Measurements from ENCODE around the gene BBS9. TPM values are rescaled to one million over a fixed set of nuclear protein-coding genes. Genes with fewer than 3 reads are reported as not detected.

Gene BBS9
- polyA plus RNA-seq, 4 donors: 2.0 to 8.8 (median 3.0) TPM

- FAIRE-seq: no peak
- DNase-seq: no peak
- peaks cover 0 to 3% (median 0%) of the 10 kb centered on the region in 3 donors for H3K4me1 ChIP-seq (ENCODE audit: control insufficient read depth in 3 of 3, insufficient read depth in 2 of 3, low read depth in 1 of 3, low read length in 2 of 3)
- WGBS, 3 donors: 72 to 87% (median 83%) methylated on average over 9 of the region's 9 CpGs
- H3K27me3 ChIP-seq (ENCODE audit: control insufficient read depth in 3 of 3, insufficient read depth in 3 of 3, low read length in 3 of 3): no peaks in the 10 kb centered on the region
- no peak overlapping the region for H3K27ac ChIP-seq (ENCODE audit: low read depth in 1 of 3, low read length in 2 of 3)
- H3K4me3 ChIP-seq (ENCODE audit: low read depth in 1 of 3, low read length in 3 of 3): no peak overlapping the region
- no peaks in the 10 kb centered on the region for H3K9me3 ChIP-seq (ENCODE audit: control insufficient read depth in 2 of 2, insufficient read depth in 1 of 2, low read depth in 1 of 2, low read length in 1 of 2)
- no peaks in the 10 kb centered on the region for H3K36me3 ChIP-seq (ENCODE audit: control insufficient read depth in 3 of 3, insufficient read depth in 2 of 3, low read depth in 1 of 3, low read length in 3 of 3)
Measured at GRCh38 chr7:33500703-33501701, 371.6 kb downstream of the BBS9 start.

- Histone ChIP-seq H3K36me3 (ENCODE audit: control insufficient read depth in 3 of 3, insufficient read depth in 2 of 3, low read depth in 1 of 3, low read length in 3 of 3) (no peaks in the 10 kb centered on the region), H3K4me3 (ENCODE audit: low read depth in 1 of 3, low read length in 3 of 3) (no peak overlapping the region), H3K27me3 (ENCODE audit: control insufficient read depth in 3 of 3, insufficient read depth in 3 of 3, low read length in 3 of 3) (no peaks in the 10 kb centered on the region), H3K27ac (ENCODE audit: low read depth in 1 of 3, low read length in 2 of 3) (no peak overlapping the region), H3K4me1 (ENCODE audit: control insufficient read depth in 3 of 3, insufficient read depth in 2 of 3, low read depth in 1 of 3, low read length in 2 of 3) (peaks cover 0 to 3% (median 0%) of the 10 kb centered on the region in 3 donors), H3K9me3 (ENCODE audit: control insufficient read depth in 2 of 2, insufficient read depth in 1 of 2, low read depth in 1 of 2, low read length in 1 of 2) (no peaks in the 10 kb centered on the region)
- no peak for FAIRE-seq
- 90 to 97% (median 95%) methylated on average over 9 of the region's 9 CpGs for WGBS, 3 donors
- no peak for DNase-seq
Measured at GRCh38 chr7:33503014-33503413, 373.6 kb downstream of the BBS9 start.

DNA sequence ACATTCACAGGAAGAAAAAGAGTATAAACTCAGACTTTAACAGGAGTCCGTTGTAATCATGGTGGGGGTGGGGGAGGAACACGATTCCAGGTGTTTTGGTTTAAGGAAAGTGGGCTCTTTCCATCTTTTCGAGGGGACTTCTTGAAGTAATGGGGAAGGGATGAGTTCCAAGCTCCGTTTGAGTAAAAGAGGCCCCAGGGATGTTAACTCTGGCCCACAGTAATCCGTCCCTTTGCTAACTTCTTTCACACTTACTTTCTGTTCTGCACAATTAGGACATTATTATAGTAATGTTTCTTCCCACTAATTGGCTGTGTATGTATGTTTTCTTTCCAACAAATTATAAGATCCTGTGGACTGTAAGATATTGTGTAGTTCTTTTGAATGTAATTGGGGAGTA is 374.4 kb downstream of the BBS9 start:
- DNase-seq (no peak), FAIRE-seq (no peak)
- 68 to 77% (median 72%) methylated on average over 5 of the region's 5 CpGs for WGBS, 3 donors
- Histone ChIP-seq H3K27ac (ENCODE audit: low read depth in 1 of 3, low read length in 2 of 3) (no peak overlapping the region), H3K4me3 (ENCODE audit: low read depth in 1 of 3, low read length in 3 of 3) (no peak overlapping the region), H3K4me1 (ENCODE audit: control insufficient read depth in 3 of 3, insufficient read depth in 2 of 3, low read depth in 1 of 3, low read length in 2 of 3) (peaks cover 0 to 3% (median 0%) of the 10 kb centered on the region in 3 donors), H3K27me3 (ENCODE audit: control insufficient read depth in 3 of 3, insufficient read depth in 3 of 3, low read length in 3 of 3) (no peaks in the 10 kb centered on the region), H3K36me3 (ENCODE audit: control insufficient read depth in 3 of 3, insufficient read depth in 2 of 3, low read depth in 1 of 3, low read length in 3 of 3) (no peaks in the 10 kb centered on the region), H3K9me3 (ENCODE audit: control insufficient read depth in 2 of 2, insufficient read depth in 1 of 2, low read depth in 1 of 2, low read length in 1 of 2) (no peaks in the 10 kb centered on the region)

DNA sequence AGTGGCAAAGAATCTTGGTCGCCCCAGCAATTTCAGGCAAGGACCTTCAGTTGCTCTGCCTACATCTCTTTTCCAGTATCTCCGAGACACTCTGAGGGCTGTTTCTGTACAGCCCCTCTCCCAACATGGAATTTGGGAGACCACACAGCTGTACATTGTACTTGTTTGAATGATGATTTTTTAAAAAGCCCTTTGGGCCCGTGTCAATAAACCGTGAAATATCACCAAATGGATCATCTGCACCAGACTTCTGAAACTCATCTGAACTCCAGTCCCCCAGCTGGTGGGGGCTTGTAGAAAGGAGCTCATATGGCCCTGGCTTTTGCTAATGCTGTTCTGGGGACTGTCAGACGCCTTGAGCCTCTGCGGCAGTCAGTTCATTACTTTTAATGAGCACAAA is 374.9 kb downstream of the BBS9 start:
- no peaks in the 10 kb centered on the region for H3K36me3 ChIP-seq (ENCODE audit: control insufficient read depth in 3 of 3, insufficient read depth in 2 of 3, low read depth in 1 of 3, low read length in 3 of 3)
- DNase-seq: no peak
- H3K9me3 ChIP-seq (ENCODE audit: control insufficient read depth in 2 of 2, insufficient read depth in 1 of 2, low read depth in 1 of 2, low read length in 1 of 2): no peaks in the 10 kb centered on the region
- peaks cover 0 to 3% (median 0%) of the 10 kb centered on the region in 3 donors for H3K4me1 ChIP-seq (ENCODE audit: control insufficient read depth in 3 of 3, insufficient read depth in 2 of 3, low read depth in 1 of 3, low read length in 2 of 3)
- H3K27ac ChIP-seq (ENCODE audit: low read depth in 1 of 3, low read length in 2 of 3): no peak overlapping the region
- no peak for FAIRE-seq
- H3K4me3 ChIP-seq (ENCODE audit: low read depth in 1 of 3, low read length in 3 of 3): no peak overlapping the region
- 89 to 99% (median 97%) methylated on average over 6 of the region's 6 CpGs for WGBS, 3 donors
- H3K27me3 ChIP-seq (ENCODE audit: control insufficient read depth in 3 of 3, insufficient read depth in 3 of 3, low read length in 3 of 3): no peaks in the 10 kb centered on the region

DNA sequence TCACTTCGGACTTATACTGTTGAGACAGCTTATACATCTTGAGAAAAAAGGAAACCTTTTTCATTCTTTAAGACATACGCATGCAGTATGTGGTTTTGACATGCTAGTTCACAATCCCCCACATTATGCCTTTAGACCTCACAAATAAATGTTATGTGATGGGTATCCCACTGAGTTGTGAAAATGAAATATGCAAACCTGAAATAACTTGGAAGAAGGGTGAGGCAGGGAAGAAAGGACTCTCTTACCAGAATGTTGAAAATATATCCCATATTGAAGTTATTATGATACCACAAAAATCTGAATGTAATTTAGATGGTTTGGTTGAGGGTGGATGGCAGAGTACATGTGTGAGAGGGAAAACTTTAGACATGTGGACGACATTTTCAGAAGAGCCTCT is 379.8 kb downstream of the BBS9 start:
- Histone ChIP-seq H3K36me3 (ENCODE audit: control insufficient read depth in 3 of 3, insufficient read depth in 2 of 3, low read depth in 1 of 3, low read length in 3 of 3) (no peaks in the 10 kb centered on the region), H3K27ac (ENCODE audit: low read depth in 1 of 3, low read length in 2 of 3) (no peak overlapping the region), H3K9me3 (ENCODE audit: control insufficient read depth in 2 of 2, insufficient read depth in 1 of 2, low read depth in 1 of 2, low read length in 1 of 2) (peaks cover 0 to 1% of the 10 kb centered on the region in 2 donors), H3K4me1 (ENCODE audit: control insufficient read depth in 3 of 3, insufficient read depth in 2 of 3, low read depth in 1 of 3, low read length in 2 of 3) (peaks cover 0 to 3% (median 0%) of the 10 kb centered on the region in 3 donors), H3K4me3 (ENCODE audit: low read depth in 1 of 3, low read length in 3 of 3) (no peak overlapping the region), H3K27me3 (ENCODE audit: control insufficient read depth in 3 of 3, insufficient read depth in 3 of 3, low read length in 3 of 3) (no peaks in the 10 kb centered on the region)
- no peak for DNase-seq
- no peak for FAIRE-seq
- WGBS, 3 donors: 91 to 96% (median 91%) methylated on average over 3 of the region's 3 CpGs

GRCh38 chr7:33511778-33512177 is 382.4 kb downstream of the BBS9 start:
- no peaks in the 10 kb centered on the region for H3K27me3 ChIP-seq (ENCODE audit: control insufficient read depth in 3 of 3, insufficient read depth in 3 of 3, low read length in 3 of 3)
- H3K4me3 ChIP-seq (ENCODE audit: low read depth in 1 of 3, low read length in 3 of 3): no peak overlapping the region
- H3K36me3 ChIP-seq (ENCODE audit: control insufficient read depth in 3 of 3, insufficient read depth in 2 of 3, low read depth in 1 of 3, low read length in 3 of 3): no peaks in the 10 kb centered on the region
- H3K27ac ChIP-seq (ENCODE audit: low read depth in 1 of 3, low read length in 2 of 3): no peak overlapping the region
- DNase-seq (no peak), FAIRE-seq (no peak)
- peaks cover 0 to 1% of the 10 kb centered on the region in 2 donors for H3K9me3 ChIP-seq (ENCODE audit: control insufficient read depth in 2 of 2, insufficient read depth in 1 of 2, low read depth in 1 of 2, low read length in 1 of 2)
- 40 to 52% (median 45%) methylated on average over 3 of the region's 3 CpGs for WGBS, 3 donors
- H3K4me1 ChIP-seq (ENCODE audit: control insufficient read depth in 3 of 3, insufficient read depth in 2 of 3, low read depth in 1 of 3, low read length in 2 of 3): no peaks in the 10 kb centered on the region

DNA sequence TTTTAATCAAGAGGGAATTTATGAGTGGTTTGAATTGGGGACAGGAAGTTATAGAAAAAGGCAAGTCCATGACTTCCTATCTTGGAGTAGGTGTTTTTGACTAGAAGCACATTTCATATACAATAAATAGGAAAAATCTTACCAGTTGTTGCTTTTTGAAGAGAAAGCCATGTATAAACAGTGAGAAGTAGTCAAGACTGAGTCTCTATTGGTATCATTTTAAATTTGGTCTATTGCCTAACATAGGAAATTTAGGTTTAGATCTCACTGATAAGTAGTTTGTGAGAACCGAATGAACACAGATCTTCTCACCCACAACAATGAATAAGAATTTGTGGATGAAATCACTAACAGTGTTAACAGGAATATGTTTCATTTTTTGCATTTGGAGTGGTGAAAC is 387.2 kb downstream of the BBS9 start:
- H3K27ac ChIP-seq (ENCODE audit: low read depth in 1 of 3, low read length in 2 of 3): no peak overlapping the region
- H3K4me1 ChIP-seq (ENCODE audit: control insufficient read depth in 3 of 3, insufficient read depth in 2 of 3, low read depth in 1 of 3, low read length in 2 of 3): no peaks in the 10 kb centered on the region
- H3K27me3 ChIP-seq (ENCODE audit: control insufficient read depth in 3 of 3, insufficient read depth in 3 of 3, low read length in 3 of 3): no peaks in the 10 kb centered on the region
- H3K9me3 ChIP-seq (ENCODE audit: control insufficient read depth in 2 of 2, insufficient read depth in 1 of 2, low read depth in 1 of 2, low read length in 1 of 2): peaks cover 0 to 1% of the 10 kb centered on the region in 2 donors
- H3K36me3 ChIP-seq (ENCODE audit: control insufficient read depth in 3 of 3, insufficient read depth in 2 of 3, low read depth in 1 of 3, low read length in 3 of 3): no peaks in the 10 kb centered on the region
- DNase-seq (no peak), FAIRE-seq (no peak)
- H3K4me3 ChIP-seq (ENCODE audit: low read depth in 1 of 3, low read length in 3 of 3): no peak overlapping the region
- 61 to 76% (median 74%) methylated on average over 1 of the region's 1 CpG for WGBS, 3 donors

GRCh38 chr7:33517191-33517590 is 387.8 kb downstream of the BBS9 start:
- no peak overlapping the region for H3K4me3 ChIP-seq (ENCODE audit: low read depth in 1 of 3, low read length in 3 of 3)
- H3K36me3 ChIP-seq (ENCODE audit: control insufficient read depth in 3 of 3, insufficient read depth in 2 of 3, low read depth in 1 of 3, low read length in 3 of 3): no peaks in the 10 kb centered on the region
- no peak for FAIRE-seq
- WGBS, 3 donors: 13 to 78% (median 48%) methylated on average over 2 of the region's 2 CpGs
- no peaks in the 10 kb centered on the region for H3K4me1 ChIP-seq (ENCODE audit: control insufficient read depth in 3 of 3, insufficient read depth in 2 of 3, low read depth in 1 of 3, low read length in 2 of 3)
- no peak for DNase-seq
- H3K27ac ChIP-seq (ENCODE audit: low read depth in 1 of 3, low read length in 2 of 3): no peak overlapping the region
- no peaks in the 10 kb centered on the region for H3K27me3 ChIP-seq (ENCODE audit: control insufficient read depth in 3 of 3, insufficient read depth in 3 of 3, low read length in 3 of 3)
- H3K9me3 ChIP-seq (ENCODE audit: control insufficient read depth in 2 of 2, insufficient read depth in 1 of 2, low read depth in 1 of 2, low read length in 1 of 2): peaks cover 0 to 1% of the 10 kb centered on the region in 2 donors

All from small intestine (tissue), 7 donors.